Fibroblast of lung (primary cell): ENCODE data around the gene WWTR1. TPM values are rescaled to one million over a fixed set of nuclear protein-coding genes. Genes with fewer than 3 reads are reported as not detected.
A peak's percentile ranks its signal among the peaks of the same experiment; 100 is the strongest.

ENCODE experiments used
- DNase-seq, 2 donors: peaks; one replicate each; pipeline versions ENCODE4 v3.0.0 to v3.0.0-alpha.2; 2010; ENCODE audit warnings: low read depth in 2 of 2
- H2AFZ ChIP-seq: 2 replicates; pipeline ENCODE4 v1.5.1; 2012; ENCODE audit warnings: low read length, control low read depth, inconsistent platforms
- H3K27ac ChIP-seq: 2 replicates; pipeline ENCODE4 v1.5.1; 2011; ENCODE audit warnings: low read length, control low read depth; ENCODE audit not compliant: insufficient read depth
- H3K27me3 ChIP-seq: 2 replicates; pipeline ENCODE4 v1.5.1; 2011; ENCODE audit warnings: mild to moderate bottlenecking, low read length; ENCODE audit not compliant: control insufficient read depth, insufficient read depth
- H3K36me3 ChIP-seq: 2 replicates; pipeline ENCODE4 v1.5.1; 2011; ENCODE audit warnings: low read length; ENCODE audit not compliant: control insufficient read depth, insufficient read depth
- H3K4me1 ChIP-seq: 2 replicates; pipeline ENCODE4 v1.5.1; 2011; ENCODE audit warnings: low read length; ENCODE audit not compliant: control insufficient read depth, insufficient read depth; ENCODE audit errors: extremely low read depth
- H3K4me2 ChIP-seq: 2 replicates; pipeline ENCODE4 v1.5.1; 2011; ENCODE audit warnings: low read length, control low read depth; ENCODE audit not compliant: insufficient read depth; ENCODE audit errors: extremely low read depth
- H3K4me3 ChIP-seq, 4 experiments: fragments of 200-600 bp in 1 of 4; sonication (generic) in 1 of 4; replicated peaks in 1 of 4; 2 replicates each; pipeline ENCODE4 v1.5.1; 2011 to 2016; ENCODE audit warnings: low read length in 4 of 4, low read depth in 3 of 4, mild to moderate bottlenecking in 3 of 4, control low read depth in 2 of 4, inconsistent platforms in 1 of 4, mixed read lengths in 1 of 4; ENCODE audit not compliant: insufficient read depth in 1 of 4; ENCODE audit errors: control extremely low read depth in 1 of 4
- H3K79me2 ChIP-seq: 2 replicates; pipeline ENCODE4 v1.5.1; 2012; ENCODE audit warnings: mild to moderate bottlenecking, low read length, inconsistent platforms; ENCODE audit not compliant: control insufficient read depth, insufficient read depth
- H3K9ac ChIP-seq: 2 replicates; pipeline ENCODE4 v1.5.1; 2011; ENCODE audit warnings: mild to moderate bottlenecking, low read length, control low read depth; ENCODE audit not compliant: insufficient read depth
- H3K9me3 ChIP-seq: 2 replicates; pipeline ENCODE4 v1.5.1; 2012; ENCODE audit warnings: low read depth, low read length; ENCODE audit not compliant: control insufficient read depth, insufficient read depth
- H4K20me1 ChIP-seq: 2 replicates; pipeline ENCODE4 v1.5.1; 2011; ENCODE audit warnings: low read length; ENCODE audit not compliant: control insufficient read depth, insufficient read depth; ENCODE audit errors: extremely low read depth
- EZH2 ChIP-seq: IDR thresholded peaks from 2 replicates; pipeline ENCODE4 v1.5.1; 2012; ENCODE audit warnings: low read length, control low read depth, mild to moderate bottlenecking; ENCODE audit errors: missing control alignments
- polyA plus RNA-seq, 2 donors: library from polyadenylated mRNA; depleted of rRNA in 1 of 2; stranded (reverse) in 1 of 2; unstranded in 1 of 2; fragments of >200 nt; gene quantifications; 2 replicates each; pipeline ENCODE4 v1.2.1, GENCODE V29; 2011 to 2012; ENCODE audit warnings: missing spikeins in 1 of 2
- total RNA-seq: library from RNA; depleted of rRNA; stranded (reverse); fragments of >200 nt; gene quantifications from 2 replicates; pipeline ENCODE4 v1.2.1, GENCODE V29; 2014
- TF ChIP-seq, protein P1 (sequence below), 2 donors: IDR thresholded peaks in 1 of 2; conservative IDR thresholded peaks in 1 of 2; 1 replicate in 1 of 2; 2 replicates in 1 of 2; pipeline ENCODE4 v1.5.1; 2011 to 2012; ENCODE audit warnings: low read length in 2 of 2, control low read depth in 1 of 2, inconsistent platforms in 1 of 2, low read depth in 1 of 2, mild to moderate bottlenecking in 1 of 2

Gene WWTR1
- total and polyA plus RNA-seq, 2 donors (not counting 1 experiment from before 2014, with no cell fraction given), result 13.7 to 71.5 TPM

- Histone ChIP-seq H3K36me3 (no peaks in the 10 kb centered on the region), H3K79me2 (peaks cover 22% of the 10 kb centered on the region), H3K4me2 (no peak overlapping the region), H2AFZ (no peak overlapping the region), H3K9ac (no peak overlapping the region), H3K27ac (no peak overlapping the region), H3K4me1 (peaks cover 4% of the 10 kb centered on the region), H4K20me1 (no peaks in the 10 kb centered on the region), H3K4me3 (no peak overlapping the region), H3K27me3 (no peaks in the 10 kb centered on the region), H3K9me3 (no peaks in the 10 kb centered on the region)
- DNase-seq, result no peak
- TF ChIP-seq, protein P1, sequence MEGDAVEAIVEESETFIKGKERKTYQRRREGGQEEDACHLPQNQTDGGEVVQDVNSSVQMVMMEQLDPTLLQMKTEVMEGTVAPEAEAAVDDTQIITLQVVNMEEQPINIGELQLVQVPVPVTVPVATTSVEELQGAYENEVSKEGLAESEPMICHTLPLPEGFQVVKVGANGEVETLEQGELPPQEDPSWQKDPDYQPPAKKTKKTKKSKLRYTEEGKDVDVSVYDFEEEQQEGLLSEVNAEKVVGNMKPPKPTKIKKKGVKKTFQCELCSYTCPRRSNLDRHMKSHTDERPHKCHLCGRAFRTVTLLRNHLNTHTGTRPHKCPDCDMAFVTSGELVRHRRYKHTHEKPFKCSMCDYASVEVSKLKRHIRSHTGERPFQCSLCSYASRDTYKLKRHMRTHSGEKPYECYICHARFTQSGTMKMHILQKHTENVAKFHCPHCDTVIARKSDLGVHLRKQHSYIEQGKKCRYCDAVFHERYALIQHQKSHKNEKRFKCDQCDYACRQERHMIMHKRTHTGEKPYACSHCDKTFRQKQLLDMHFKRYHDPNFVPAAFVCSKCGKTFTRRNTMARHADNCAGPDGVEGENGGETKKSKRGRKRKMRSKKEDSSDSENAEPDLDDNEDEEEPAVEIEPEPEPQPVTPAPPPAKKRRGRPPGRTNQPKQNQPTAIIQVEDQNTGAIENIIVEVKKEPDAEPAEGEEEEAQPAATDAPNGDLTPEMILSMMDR (conservative IDR thresholded peaks at IDR 0.05 in 1 of 2, IDR thresholded peaks at IDR 0.05 in 1 of 2; ENCODE audit: low read depth in 1 of 2, low read length in 2 of 2), result no peak
- no peak for TF ChIP-seq EZH2
Observed at GRCh38 chr3:149660462-149660861, 2.6 kb upstream of the WWTR1 start.

GRCh38 chr3:149658744-149659497 lies 1.1 kb upstream of the WWTR1 start:
- Histone ChIP-seq H3K27ac (peak overlapping the region; percentile 93), H2AFZ (no peak overlapping the region), H3K4me1 (peaks cover 7% of the 10 kb centered on the region), H3K4me3 (peak overlapping the region; percentile 44 to 89 (median 74)), H3K9me3 (no peaks in the 10 kb centered on the region), H3K27me3 (no peaks in the 10 kb centered on the region), H3K4me2 (peak overlapping the region; percentile 95), H3K36me3 (no peaks in the 10 kb centered on the region), H4K20me1 (no peaks in the 10 kb centered on the region), H3K79me2 (peaks cover 29% of the 10 kb centered on the region), H3K9ac (peak overlapping the region; percentile 82)
- TF ChIP-seq, protein P1 (conservative IDR thresholded peaks at IDR 0.05 in 1 of 2, IDR thresholded peaks at IDR 0.05 in 1 of 2; ENCODE audit: low read depth in 1 of 2, low read length in 2 of 2), result no peak
- TF ChIP-seq EZH2, result no peak
- DNase-seq, result peak in 1 of 2 donors; percentile 52

DNA sequence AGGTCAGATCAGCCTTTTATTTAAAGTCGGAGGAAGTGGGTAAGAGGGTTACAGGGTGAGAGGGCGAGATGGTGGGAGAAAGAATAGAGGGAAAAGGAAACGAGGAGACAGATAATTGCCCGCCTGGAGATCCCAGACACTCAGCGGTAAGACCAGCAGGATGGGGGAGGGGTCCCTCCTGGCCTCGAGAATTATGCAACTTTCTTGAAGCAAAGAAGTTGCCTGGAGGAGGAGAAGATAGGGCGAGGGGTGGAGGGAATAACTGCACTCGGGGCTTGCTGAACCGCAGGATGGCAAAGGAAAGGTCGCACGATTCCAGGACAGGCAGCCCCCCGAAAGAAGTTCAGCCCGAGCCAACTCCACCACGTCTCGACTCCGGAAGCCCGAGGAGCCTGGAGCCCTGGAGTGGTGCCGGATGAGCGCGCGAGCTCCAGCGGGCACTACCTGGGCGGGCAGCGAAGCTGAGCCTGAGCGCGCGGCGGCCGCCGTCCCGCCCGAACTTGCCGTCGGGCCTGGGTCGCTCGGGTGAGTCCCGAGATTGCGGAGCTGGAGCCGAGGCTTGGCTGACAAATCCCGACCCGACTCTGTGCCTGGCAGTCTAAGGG lies 402 bp downstream of the WWTR1 start:
- TF ChIP-seq, protein P1 (conservative IDR thresholded peaks at IDR 0.05 in 1 of 2, IDR thresholded peaks at IDR 0.05 in 1 of 2; ENCODE audit: low read depth in 1 of 2, low read length in 2 of 2), result no peak
- Histone ChIP-seq H3K27me3 (no peaks in the 10 kb centered on the region), H3K4me3 (peak overlapping the region; percentile 44 to 89 (median 74)), H4K20me1 (no peaks in the 10 kb centered on the region), H3K4me1 (peaks cover 9% of the 10 kb centered on the region), H3K9ac (peak overlapping the region; percentile 82), H3K9me3 (no peaks in the 10 kb centered on the region), H3K36me3 (no peaks in the 10 kb centered on the region), H3K4me2 (peak overlapping the region; percentile 90), H3K79me2 (peaks cover 43% of the 10 kb centered on the region), H2AFZ (no peak overlapping the region), H3K27ac (peak overlapping the region; percentile 93)
- peak; percentile 63 to 70 for DNase-seq
